IMR-90 (cell line): ENCODE results near the gene TOP3B.

ENCODE experiments used
- NFE2L2 ChIP-seq: fragments of 150-350 bp; IDR thresholded peaks from 2 replicates; pipeline ENCODE4 v1.6.1; 2016; ENCODE audit warnings: low read depth, mild to moderate bottlenecking, low read length
- RCOR1 ChIP-seq: IDR thresholded peaks from 2 replicates; pipeline ENCODE4 v1.6.1; 2012; ENCODE audit warnings: mild to moderate bottlenecking, low read length, improper control_type of control experiment; ENCODE audit not compliant: insufficient replicate concordance

DNA sequence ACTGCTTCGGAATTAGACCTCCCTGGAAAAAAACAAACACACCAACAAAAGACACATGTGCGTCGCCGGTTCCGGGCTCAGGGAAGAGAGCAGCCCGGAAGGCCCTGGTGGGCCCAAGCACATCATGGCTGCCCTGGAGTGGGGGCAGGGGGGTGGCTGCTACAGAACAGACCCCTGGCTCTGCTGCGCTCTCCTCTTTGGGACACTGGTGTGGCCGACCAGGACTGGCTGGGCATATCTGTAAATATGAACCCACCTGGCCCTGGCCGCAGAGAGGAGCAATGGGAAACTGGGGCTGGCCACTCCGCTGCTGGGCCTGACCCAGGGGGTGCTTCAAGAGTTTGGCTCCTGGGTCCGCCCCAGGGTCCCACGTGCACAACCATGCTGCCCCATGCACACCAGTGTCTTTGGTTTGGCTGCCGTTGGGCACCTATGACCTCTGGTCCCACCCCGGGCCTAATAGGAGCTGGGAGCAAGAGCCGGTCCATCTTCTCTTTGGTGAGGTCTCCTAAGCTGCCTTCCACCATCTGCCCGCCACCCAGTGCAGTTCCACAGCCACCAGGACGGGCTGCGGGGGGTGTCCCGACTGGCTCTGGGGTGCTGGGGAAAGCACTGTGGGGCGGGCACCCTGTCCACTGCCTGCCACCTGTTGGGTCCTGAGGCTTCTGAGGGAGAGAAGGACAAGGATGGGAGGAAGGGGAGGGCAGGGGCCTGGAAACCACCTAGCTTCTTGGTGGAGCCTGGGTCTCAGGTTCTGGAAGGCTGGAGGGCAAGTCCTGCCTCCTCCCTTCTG lies 60.0 kb downstream of the TOP3B start:
- TF ChIP-seq RCOR1 (no peak), NFE2L2 (no peak)
